Transverse colon (tissue), 4 donors: Measurements from ENCODE around the gene SUN2. TPM values are rescaled to one million over a fixed set of nuclear protein-coding genes. Genes with fewer than 3 reads are reported as not detected.

Experiments
- DNase-seq: peaks from one replicate; pipeline ENCODE4 v3.0.0-alpha.2; 2019
- H3K27ac ChIP-seq, 4 donors: fragments of 200-600 bp; sonication (generic); 2 replicates each; pipeline ENCODE4 v1.5.1; 2016 to 2018; ENCODE audit warnings: inconsistent platforms in 4 of 4
- H3K27me3 ChIP-seq: fragments of 200-600 bp; sonication (generic); 2 replicates; pipeline ENCODE4 v1.5.1; 2017; ENCODE audit warnings: inconsistent platforms
- H3K36me3 ChIP-seq, 4 donors: fragments of 200-600 bp; sonication (generic); 2 replicates each; pipeline ENCODE4 v1.5.1; 2017 to 2019; ENCODE audit warnings: inconsistent platforms in 4 of 4
- H3K4me1 ChIP-seq, 4 donors: fragments of 200-600 bp; sonication (generic); 2 replicates each; pipeline ENCODE4 v1.5.1; 2017 to 2020; ENCODE audit warnings: inconsistent platforms in 4 of 4
- H3K4me3 ChIP-seq, 4 donors: fragments of 200-600 bp; sonication (generic); 1 replicate in 1 of 4; 2 replicates in 3 of 4; pipeline versions ENCODE4 v1.5.1 to v1.6.1; 2017 to 2019; ENCODE audit warnings: inconsistent platforms in 4 of 4
- H3K9me3 ChIP-seq, 2 donors: fragments of 200-600 bp; sonication (generic); 2 replicates each; pipeline ENCODE4 v1.5.1; 2017 to 2019; ENCODE audit warnings: inconsistent platforms in 2 of 2
- CTCF ChIP-seq, 5 experiments: fragments of 200-600 bp in 3 of 5; fragments of 450-650 bp in 2 of 5; sonication (generic) in 3 of 5; IDR thresholded peaks; 1 replicate in 2 of 5; 2 replicates in 3 of 5; pipeline ENCODE4 v1.5.1; 2016 to 2017; ENCODE audit warnings: antibody characterized with exemption in 5 of 5, inconsistent platforms in 3 of 5, mild to moderate bottlenecking in 2 of 5, moderate library complexity in 1 of 5
- EP300 ChIP-seq: sonication (generic); formaldehyde crosslinking; IDR thresholded peaks from one replicate; pipeline ENCODE4 v1.6.1; 2017; ENCODE audit warnings: antibody characterized with exemption, low read depth
- POLR2A ChIP-seq: fragments of 450-650 bp; IDR thresholded peaks from one replicate; pipeline ENCODE4 v1.6.1; 2016; ENCODE audit warnings: antibody characterized with exemption, mild to moderate bottlenecking, moderate library complexity
- POLR2AphosphoS5 ChIP-seq, 3 donors: sonication (generic); formaldehyde crosslinking; IDR thresholded peaks; one replicate each; pipeline ENCODE4 v1.6.1; 2016; ENCODE audit warnings: antibody characterized with exemption in 3 of 3
- WGBS, 2 donors: methylation state at CpG; one replicate each; pipeline ENCODE4 v1.1.5; 2018; ENCODE audit warnings: low coverage in 1 of 2; 5-methylcytosine and 5-hydroxymethylcytosine counted together
- in situ Hi-C, 4 donors: fragments of 200-750 bp; cut with MboI; loops; one replicate each; pipeline versions ENCODE4 v1.15.0 to v1.15.1; 2017; ENCODE audit warnings: low sequenced_read_pairs in 3 of 4, low pct_ligation_motif_present in 1 of 4, low pct_unique_long_range_greater_than_20kb in 1 of 4
- intact Hi-C: fragments of 100-400 bp; cut with DNase I; formaldehyde crosslinking; loops from one replicate; pipeline ENCODE4 v1.15.1; 2023; ENCODE audit warnings: low total_unique reads
- total RNA-seq, 4 donors: library from RNA; depleted of rRNA; stranded (reverse); fragments of >200 nt; gene quantifications; one replicate each; pipeline ENCODE4 v1.1.0, GENCODE V29; 2016

SUN2 gene
- total RNA-seq, 4 donors from 2014 or later, result 168 to 523 (median 216) TPM

- TF ChIP-seq POLR2AphosphoS5 (IDR thresholded peaks at IDR 0.05) (no peak), POLR2A (no peak), CTCF (IDR thresholded peaks at IDR 0.05) (no peak), EP300 (no peak)
- WGBS, 2 donors, result 90 to 91% methylated on average over 5 to 13 of the region's 13 CpGs
- Histone ChIP-seq H3K9me3 (no peaks in the 10 kb centered on the region), H3K27ac (peak overlapping the region; percentile 93 to 99 (median 98)), H3K4me1 (peaks cover 24 to 72% (median 58%) of the 10 kb centered on the region in 4 donors), H3K36me3 (no peaks in the 10 kb centered on the region), H3K4me3 (peak overlapping the region in 3 of 4 donors; percentile 62 to 81 (median 80)), H3K27me3 (no peaks in the 10 kb centered on the region)
- DNase-seq, result no peak
- intact Hi-C loops, result no loop called here
- in situ Hi-C loops, result no loop called here
Observed at GRCh38 chr22:38698407-38699094, 57.2 kb downstream of the SUN2 start.

DNA sequence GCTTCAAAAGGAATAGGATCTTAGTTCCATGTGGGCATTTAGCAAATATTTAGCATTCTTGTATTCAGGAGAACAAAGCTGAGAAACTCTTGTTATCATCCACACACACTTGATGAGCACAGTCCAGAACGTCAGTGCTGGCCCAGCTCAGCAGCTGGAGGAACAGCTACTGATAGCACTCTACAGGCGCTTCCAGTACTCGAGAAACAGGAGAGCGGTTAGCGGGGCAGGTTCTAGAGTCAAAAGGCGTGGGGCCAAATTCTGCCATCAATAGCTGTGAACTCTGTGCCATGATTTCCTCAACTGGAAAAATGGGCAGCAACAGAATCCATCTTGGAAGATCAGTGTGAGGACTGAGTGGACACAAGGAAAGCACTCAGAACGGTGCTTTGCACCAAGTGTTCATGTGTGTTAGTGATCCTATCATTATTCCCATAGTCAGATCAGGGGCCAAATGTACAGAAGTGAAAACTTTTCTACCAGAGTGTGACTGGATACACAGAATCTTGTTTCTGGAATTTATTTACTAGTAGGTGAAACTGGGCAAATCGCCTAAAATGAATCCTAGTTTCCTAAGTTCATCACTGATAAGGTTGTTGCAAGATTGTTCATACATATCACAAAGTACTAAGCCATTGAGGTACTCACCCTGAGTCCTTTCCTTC is 58.2 kb downstream of the SUN2 start:
- H3K4me3 ChIP-seq, result peak overlapping the region in 1 of 4 donors; percentile 62
- no peaks in the 10 kb centered on the region for H3K36me3 ChIP-seq
- no peak for TF ChIP-seq CTCF (IDR thresholded peaks at IDR 0.05)
- peak in 1 of 3 donors; percentile 9 for TF ChIP-seq POLR2AphosphoS5 (IDR thresholded peaks at IDR 0.05)
- TF ChIP-seq EP300, result no peak
- no peak for TF ChIP-seq POLR2A
- DNase-seq, result no peak
- peak overlapping the region; percentile 93 to 99 (median 98) for H3K27ac ChIP-seq
- WGBS, 2 donors, result 65 to 74% methylated on average over 6 to 8 of the region's 8 CpGs
- in situ Hi-C loops, result no loop called here
- intact Hi-C loops, result no loop called here
- H3K9me3 ChIP-seq, result no peaks in the 10 kb centered on the region
- peaks cover 32 to 81% (median 62%) of the 10 kb centered on the region in 4 donors for H3K4me1 ChIP-seq
- H3K27me3 ChIP-seq, result no peaks in the 10 kb centered on the region

- H3K27me3 ChIP-seq, result no peaks in the 10 kb centered on the region
- H3K36me3 ChIP-seq, result peaks cover 0 to 5% (median 0%) of the 10 kb centered on the region in 4 donors
- WGBS, 2 donors, result 27 to 31% methylated on average over 3 of the region's 3 CpGs
- peaks cover 33 to 87% (median 65%) of the 10 kb centered on the region in 4 donors for H3K4me1 ChIP-seq
- peak overlapping the region in 1 of 4 donors; percentile 62 for H3K4me3 ChIP-seq
- intact Hi-C loops (no loop called here), in situ Hi-C loops (no loop called here)
- no peak for DNase-seq
- TF ChIP-seq POLR2A (no peak), POLR2AphosphoS5 (IDR thresholded peaks at IDR 0.05) (peak in 2 of 3 donors; percentile 16 to 65), CTCF (IDR thresholded peaks at IDR 0.05) (no peak)
- no peaks in the 10 kb centered on the region for H3K9me3 ChIP-seq
- H3K27ac ChIP-seq, result peak overlapping the region; percentile 93 to 99 (median 98)
Observed at GRCh38 chr22:38696606-38697424, 59.0 kb downstream of the SUN2 start.

DNA sequence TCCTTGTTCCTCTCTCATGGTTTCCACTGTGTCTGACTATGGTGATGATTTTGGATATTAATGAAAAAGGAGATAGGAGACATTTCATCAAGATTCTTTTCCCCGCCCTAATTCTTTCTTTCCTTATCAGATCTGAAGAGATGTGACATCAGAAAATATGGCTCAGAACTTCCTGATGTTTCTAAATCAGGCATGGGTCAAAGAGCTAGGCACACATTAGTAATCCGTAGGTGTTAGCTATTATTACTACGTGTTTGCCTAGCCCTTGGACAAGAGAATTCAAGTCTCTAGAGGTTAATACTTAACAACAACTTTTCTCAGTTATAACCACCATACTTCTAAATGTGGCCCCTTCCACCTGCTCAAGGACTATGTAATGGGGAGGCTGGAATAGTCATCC is 60.9 kb downstream of the SUN2 start:
- TF ChIP-seq CTCF (IDR thresholded peaks at IDR 0.05) (no peak), POLR2AphosphoS5 (IDR thresholded peaks at IDR 0.05) (peak in 2 of 3 donors; percentile 44 to 61), POLR2A (peak; percentile 33)
- intact Hi-C loops, result no loop called here
- Histone ChIP-seq H3K27ac (peak overlapping the region; percentile 93 to 99 (median 98)), H3K4me1 (peaks cover 39 to 98% (median 70%) of the 10 kb centered on the region in 4 donors), H3K36me3 (peaks cover 0 to 6% (median 0%) of the 10 kb centered on the region in 4 donors), H3K27me3 (no peaks in the 10 kb centered on the region), H3K4me3 (no peak overlapping the region), H3K9me3 (no peaks in the 10 kb centered on the region)
- in situ Hi-C loops, result no loop called here
- DNase-seq, result no peak
- WGBS, 2 donors, result 59 to 65% methylated on average over 3 of the region's 3 CpGs
